H1 (cell line): Measurements from ENCODE around the gene PLB1. TPM values are rescaled to one million over a fixed set of nuclear protein-coding genes. Genes with fewer than 3 reads are reported as not detected.

ENCODE experiments used
- NRF1 ChIP-seq: IDR thresholded peaks from 2 replicates; pipeline ENCODE4 v1.6.1; 2011; ENCODE audit warnings: mild to moderate bottlenecking, low read depth, low read length, improper control_type of control experiment
- RNF2 ChIP-seq: fragments of 200-900, 300-1000 bp; sonication (generic); IDR thresholded peaks from 2 replicates; pipeline ENCODE4 v1.7.1; 2016; ENCODE audit warnings: borderline replicate concordance, low read depth, mild to moderate bottlenecking, antibody characterized with exemption, low read length; ENCODE audit not compliant: poor library complexity, severe bottlenecking; ENCODE audit errors: missing control alignments
- SP4 ChIP-seq: IDR thresholded peaks from 2 replicates; pipeline ENCODE4 v1.6.1; 2012; ENCODE audit warnings: low read length, inconsistent platforms
- YY1 ChIP-seq: IDR thresholded peaks from 2 replicates; pipeline ENCODE4 v1.6.1; 2011; ENCODE audit warnings: low read depth, mild to moderate bottlenecking, low read length
- polyA plus RNA-seq, 7 experiments: library from polyadenylated mRNA; depleted of rRNA in 3 of 7; stranded (reverse) in 5 of 7; unstranded in 2 of 7; fragments of >200 nt in 5 of 7; fragments of 200-250 nt in 2 of 7; gene quantifications; 1 replicate in 5 of 7; 2 replicates in 1 of 7; 4 replicates in 1 of 7; pipeline versions ENCODE4 v1.2.1 to v1.2.3, GENCODE V29; 2011 to 2013; ENCODE audit warnings: missing spikeins in 2 of 7, mixed read lengths in 2 of 7
- total RNA-seq: library from RNA; stranded (reverse); fragmentation: NEBNext Ultra II Directional; extraction: Animal tissue kit (Norgen Biotek cat#: 25700); gene quantifications from 2 replicates; pipeline ENCODE4 v1.2.1, GENCODE V29; 2021
- TF ChIP-seq, protein P1 (sequence below): fragments of 300-600 bp; sonication (generic); IDR thresholded peaks from 2 replicates; pipeline ENCODE4 v1.7.1; 2012; ENCODE audit warnings: low read length, moderate library complexity, mild to moderate bottlenecking, inconsistent platforms; ENCODE audit not compliant: insufficient replicate concordance
- TF ChIP-seq, protein P2 (sequence below): IDR thresholded peaks from 2 replicates; pipeline ENCODE4 v1.6.1; 2011; ENCODE audit warnings: low read length, improper control_type of control experiment

The PLB1 gene
- total and polyA plus RNA-seq, 2 of the 8 experiments (the other 6 are each of a cell fraction or from before 2014, with no cell fraction given) = 0.20 to 0.36 TPM

DNA sequence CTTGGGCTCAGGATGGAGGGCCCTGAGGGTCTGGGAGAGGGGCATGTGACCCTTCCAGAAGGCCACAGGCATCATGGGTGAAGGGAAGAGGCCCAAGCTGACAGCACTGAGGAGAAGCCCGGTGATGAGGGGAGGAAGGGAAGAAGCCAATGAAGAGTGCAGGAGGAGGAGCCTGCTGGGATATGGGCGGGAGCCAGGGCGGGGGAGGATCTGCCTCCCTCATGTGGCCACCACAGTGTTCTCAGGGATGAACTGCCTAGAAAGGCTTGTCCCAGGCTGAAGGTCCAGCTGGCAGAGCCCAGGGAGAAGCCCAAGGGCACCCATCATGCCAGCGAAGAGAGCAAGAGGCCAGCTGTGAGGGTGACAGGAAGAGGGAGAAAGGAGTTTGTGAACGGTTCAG lies 24.6 kb upstream of the PLB1 start (continued):
- TF ChIP-seq, protein P1, sequence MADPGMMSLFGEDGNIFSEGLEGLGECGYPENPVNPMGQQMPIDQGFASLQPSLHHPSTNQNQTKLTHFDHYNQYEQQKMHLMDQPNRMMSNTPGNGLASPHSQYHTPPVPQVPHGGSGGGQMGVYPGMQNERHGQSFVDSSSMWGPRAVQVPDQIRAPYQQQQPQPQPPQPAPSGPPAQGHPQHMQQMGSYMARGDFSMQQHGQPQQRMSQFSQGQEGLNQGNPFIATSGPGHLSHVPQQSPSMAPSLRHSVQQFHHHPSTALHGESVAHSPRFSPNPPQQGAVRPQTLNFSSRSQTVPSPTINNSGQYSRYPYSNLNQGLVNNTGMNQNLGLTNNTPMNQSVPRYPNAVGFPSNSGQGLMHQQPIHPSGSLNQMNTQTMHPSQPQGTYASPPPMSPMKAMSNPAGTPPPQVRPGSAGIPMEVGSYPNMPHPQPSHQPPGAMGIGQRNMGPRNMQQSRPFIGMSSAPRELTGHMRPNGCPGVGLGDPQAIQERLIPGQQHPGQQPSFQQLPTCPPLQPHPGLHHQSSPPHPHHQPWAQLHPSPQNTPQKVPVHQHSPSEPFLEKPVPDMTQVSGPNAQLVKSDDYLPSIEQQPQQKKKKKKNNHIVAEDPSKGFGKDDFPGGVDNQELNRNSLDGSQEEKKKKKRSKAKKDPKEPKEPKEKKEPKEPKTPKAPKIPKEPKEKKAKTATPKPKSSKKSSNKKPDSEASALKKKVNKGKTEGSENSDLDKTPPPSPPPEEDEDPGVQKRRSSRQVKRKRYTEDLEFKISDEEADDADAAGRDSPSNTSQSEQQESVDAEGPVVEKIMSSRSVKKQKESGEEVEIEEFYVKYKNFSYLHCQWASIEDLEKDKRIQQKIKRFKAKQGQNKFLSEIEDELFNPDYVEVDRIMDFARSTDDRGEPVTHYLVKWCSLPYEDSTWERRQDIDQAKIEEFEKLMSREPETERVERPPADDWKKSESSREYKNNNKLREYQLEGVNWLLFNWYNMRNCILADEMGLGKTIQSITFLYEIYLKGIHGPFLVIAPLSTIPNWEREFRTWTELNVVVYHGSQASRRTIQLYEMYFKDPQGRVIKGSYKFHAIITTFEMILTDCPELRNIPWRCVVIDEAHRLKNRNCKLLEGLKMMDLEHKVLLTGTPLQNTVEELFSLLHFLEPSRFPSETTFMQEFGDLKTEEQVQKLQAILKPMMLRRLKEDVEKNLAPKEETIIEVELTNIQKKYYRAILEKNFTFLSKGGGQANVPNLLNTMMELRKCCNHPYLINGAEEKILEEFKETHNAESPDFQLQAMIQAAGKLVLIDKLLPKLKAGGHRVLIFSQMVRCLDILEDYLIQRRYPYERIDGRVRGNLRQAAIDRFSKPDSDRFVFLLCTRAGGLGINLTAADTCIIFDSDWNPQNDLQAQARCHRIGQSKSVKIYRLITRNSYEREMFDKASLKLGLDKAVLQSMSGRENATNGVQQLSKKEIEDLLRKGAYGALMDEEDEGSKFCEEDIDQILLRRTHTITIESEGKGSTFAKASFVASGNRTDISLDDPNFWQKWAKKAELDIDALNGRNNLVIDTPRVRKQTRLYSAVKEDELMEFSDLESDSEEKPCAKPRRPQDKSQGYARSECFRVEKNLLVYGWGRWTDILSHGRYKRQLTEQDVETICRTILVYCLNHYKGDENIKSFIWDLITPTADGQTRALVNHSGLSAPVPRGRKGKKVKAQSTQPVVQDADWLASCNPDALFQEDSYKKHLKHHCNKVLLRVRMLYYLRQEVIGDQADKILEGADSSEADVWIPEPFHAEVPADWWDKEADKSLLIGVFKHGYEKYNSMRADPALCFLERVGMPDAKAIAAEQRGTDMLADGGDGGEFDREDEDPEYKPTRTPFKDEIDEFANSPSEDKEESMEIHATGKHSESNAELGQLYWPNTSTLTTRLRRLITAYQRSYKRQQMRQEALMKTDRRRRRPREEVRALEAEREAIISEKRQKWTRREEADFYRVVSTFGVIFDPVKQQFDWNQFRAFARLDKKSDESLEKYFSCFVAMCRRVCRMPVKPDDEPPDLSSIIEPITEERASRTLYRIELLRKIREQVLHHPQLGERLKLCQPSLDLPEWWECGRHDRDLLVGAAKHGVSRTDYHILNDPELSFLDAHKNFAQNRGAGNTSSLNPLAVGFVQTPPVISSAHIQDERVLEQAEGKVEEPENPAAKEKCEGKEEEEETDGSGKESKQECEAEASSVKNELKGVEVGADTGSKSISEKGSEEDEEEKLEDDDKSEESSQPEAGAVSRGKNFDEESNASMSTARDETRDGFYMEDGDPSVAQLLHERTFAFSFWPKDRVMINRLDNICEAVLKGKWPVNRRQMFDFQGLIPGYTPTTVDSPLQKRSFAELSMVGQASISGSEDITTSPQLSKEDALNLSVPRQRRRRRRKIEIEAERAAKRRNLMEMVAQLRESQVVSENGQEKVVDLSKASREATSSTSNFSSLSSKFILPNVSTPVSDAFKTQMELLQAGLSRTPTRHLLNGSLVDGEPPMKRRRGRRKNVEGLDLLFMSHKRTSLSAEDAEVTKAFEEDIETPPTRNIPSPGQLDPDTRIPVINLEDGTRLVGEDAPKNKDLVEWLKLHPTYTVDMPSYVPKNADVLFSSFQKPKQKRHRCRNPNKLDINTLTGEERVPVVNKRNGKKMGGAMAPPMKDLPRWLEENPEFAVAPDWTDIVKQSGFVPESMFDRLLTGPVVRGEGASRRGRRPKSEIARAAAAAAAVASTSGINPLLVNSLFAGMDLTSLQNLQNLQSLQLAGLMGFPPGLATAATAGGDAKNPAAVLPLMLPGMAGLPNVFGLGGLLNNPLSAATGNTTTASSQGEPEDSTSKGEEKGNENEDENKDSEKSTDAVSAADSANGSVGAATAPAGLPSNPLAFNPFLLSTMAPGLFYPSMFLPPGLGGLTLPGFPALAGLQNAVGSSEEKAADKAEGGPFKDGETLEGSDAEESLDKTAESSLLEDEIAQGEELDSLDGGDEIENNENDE = no peak
- no peak for TF ChIP-seq NRF1
- no peak for TF ChIP-seq SP4
- no peak for TF ChIP-seq YY1
- no peak for TF ChIP-seq RNF2
- TF ChIP-seq, protein P2, sequence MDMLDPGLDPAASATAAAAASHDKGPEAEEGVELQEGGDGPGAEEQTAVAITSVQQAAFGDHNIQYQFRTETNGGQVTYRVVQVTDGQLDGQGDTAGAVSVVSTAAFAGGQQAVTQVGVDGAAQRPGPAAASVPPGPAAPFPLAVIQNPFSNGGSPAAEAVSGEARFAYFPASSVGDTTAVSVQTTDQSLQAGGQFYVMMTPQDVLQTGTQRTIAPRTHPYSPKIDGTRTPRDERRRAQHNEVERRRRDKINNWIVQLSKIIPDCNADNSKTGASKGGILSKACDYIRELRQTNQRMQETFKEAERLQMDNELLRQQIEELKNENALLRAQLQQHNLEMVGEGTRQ = no peak
